Activated CD8-positive, alpha-beta T cell treated with anti-CD3 and anti-CD28 coated beads for 36 hours (primary cell): ENCODE results near the gene PEX11A. TPM values are rescaled to one million over a fixed set of nuclear protein-coding genes. Genes with fewer than 3 reads are reported as not detected.

Source experiments
- ATAC-seq: fragments of 200-7000 bp; cut with Tn5 transposase; one replicate; pipeline ENCODE4 v1.10.0; 2021; ENCODE audit warnings: mild to moderate bottlenecking, moderate library complexity
- CTCF ChIA-PET: fragments of 350-600 bp; sonication (Branson Sonifier 250); formaldehyde crosslinking; loops from one replicate; lab custom pipeline; 2021; ENCODE audit warnings: antibody characterized with exemption; lab: Charles Lee
- POLR2A ChIA-PET: fragments of 350-600 bp; sonication (Branson Sonifier 250); formaldehyde crosslinking; loops from one replicate; lab custom pipeline; 2021; ENCODE audit warnings: antibody characterized with exemption; lab: Charles Lee
- DNase-seq: peaks from one replicate; pipeline ENCODE4 v3.0.0-alpha.2; 2020
- H3K27ac Mint-ChIP-seq: one replicate; pipeline ENCODE4 v1.8.0; 2021; ENCODE audit warnings: mild to moderate bottlenecking, mixed read lengths
- H3K27me3 Mint-ChIP-seq: one replicate; pipeline ENCODE4 v1.8.0; 2021; ENCODE audit warnings: mixed read lengths
- H3K36me3 Mint-ChIP-seq: one replicate; pipeline ENCODE4 v1.8.0; 2021; ENCODE audit warnings: low read depth, mixed read lengths
- H3K4me1 Mint-ChIP-seq: one replicate; pipeline ENCODE4 v1.8.0; 2021; ENCODE audit warnings: low read depth, mixed read lengths
- H3K4me3 Mint-ChIP-seq: one replicate; pipeline ENCODE4 v1.8.0; 2021; ENCODE audit warnings: mild to moderate bottlenecking, moderate library complexity, mixed read lengths
- H3K9me3 Mint-ChIP-seq: one replicate; pipeline ENCODE4 v1.8.0; 2021; ENCODE audit warnings: mixed read lengths
- CTCF ChIP-seq: fragments of 200-600 bp; IDR thresholded peaks from one replicate; pipeline ENCODE4 v1.8.0; 2022; ENCODE audit warnings: antibody characterized with exemption, mild to moderate bottlenecking
- intact Hi-C: fragments of 100-400 bp; cut with micrococcal nuclease; formaldehyde crosslinking; loops from one replicate; pipeline ENCODE4 v1.10.0; 2022
- total RNA-seq, 2 experiments: library from RNA; stranded (reverse); gene quantifications; one replicate each; pipeline ENCODE4 v1.2.3, GENCODE V29; 2021

PEX11A gene
- total RNA-seq, 2 experiments from 2014 or later, result 3.3 to 4.0 TPM

GRCh38 chr15:89633585-89633984 lies 57.0 kb downstream of the PEX11A start:
- CTCF ChIA-PET, result no interaction called here
- intact Hi-C loops, result no loop called here
- DNase-seq, result no peak
- Mint-ChIP-seq H3K4me3 (no peak overlapping the region), H3K27ac (no peak overlapping the region), H3K36me3 (peaks cover 43% of the 10 kb centered on the region), H3K9me3 (no peaks in the 10 kb centered on the region), H3K4me1 (peaks cover 5% of the 10 kb centered on the region), H3K27me3 (no peaks in the 10 kb centered on the region)
- ATAC-seq, result no peak
- no peak for TF ChIP-seq CTCF
- POLR2A ChIA-PET, result no interaction called here

GRCh38 chr15:89632563-89633430 lies 57.8 kb downstream of the PEX11A start:
- ChIA-PET POLR2A (no interaction called here), CTCF (no interaction called here)
- no peak for ATAC-seq

GRCh38 chr15:89631902-89632264 lies 58.7 kb downstream of the PEX11A start:
- no peak for DNase-seq
- ChIA-PET CTCF (no interaction called here), POLR2A (no interaction called here)
- H3K36me3 Mint-ChIP-seq, result peaks cover 54% of the 10 kb centered on the region
- no peaks in the 10 kb centered on the region for H3K27me3 Mint-ChIP-seq
- no peaks in the 10 kb centered on the region for H3K9me3 Mint-ChIP-seq
- ATAC-seq, result no peak
- no peak overlapping the region for H3K4me3 Mint-ChIP-seq
- H3K4me1 Mint-ChIP-seq, result peaks cover 5% of the 10 kb centered on the region
- H3K27ac Mint-ChIP-seq, result no peak overlapping the region
- intact Hi-C loops, result no loop called here
- TF ChIP-seq CTCF, result no peak

More at GRCh38 chr15:89632563-89633430, 57.8 kb downstream of the PEX11A start:
- TF ChIP-seq CTCF, result no peak
- Mint-ChIP-seq H3K4me1 (peaks cover 5% of the 10 kb centered on the region), H3K4me3 (no peak overlapping the region), H3K27ac (no peak overlapping the region), H3K36me3 (peaks cover 46% of the 10 kb centered on the region), H3K9me3 (no peaks in the 10 kb centered on the region), H3K27me3 (no peaks in the 10 kb centered on the region)
- intact Hi-C loops, result no loop called here
- no peak for DNase-seq

Other genes starting within 250 kb of the PEX11A start
- gene RHCG, start 194.2 kb downstream of the PEX11A start, total RNA-seq, result not detected
- 10 to 100 TPM; 27.0 to 29.2 TPM for gene TICRR, start 115.3 kb downstream of the PEX11A start, total RNA-seq
- gene KIF7, start 35.3 kb downstream of the PEX11A start, total RNA-seq, result 1 to 10 TPM; 2.7 to 3.7 TPM
- 1 to 10 TPM in 1 of 2 experiments, under 1 TPM in 1; 0.50 to 1.1 TPM for gene PLIN1, start 11.4 kb downstream of the PEX11A start, total RNA-seq
- not detected for gene WDR93, start 57 bp upstream of the PEX11A start, total RNA-seq
- gene MESP1, start 60.5 kb upstream of the PEX11A start, total RNA-seq, result 1 to 10 TPM; 3.4 to 5.3 TPM
- gene MESP2, start 85.6 kb upstream of the PEX11A start, total RNA-seq, result not detected
- gene ANPEP, start 124.1 kb upstream of the PEX11A start, total RNA-seq, result not detected
- gene AP3S2, start 203.2 kb upstream of the PEX11A start, total RNA-seq, result 10 to 100 TPM; 20.3 to 23.0 TPM
- gene ARPIN, start 222.2 kb upstream of the PEX11A start, total RNA-seq, result not detected